AG09309 (cell line): ENCODE measurements around the gene SLC9B2.

ENCODE experiments used
- DNase-seq: peaks from one replicate; pipeline ENCODE4 v3.0.0-alpha.2; 2010; ENCODE audit warnings: low read depth
- H3K4me3 ChIP-seq: 2 replicates; pipeline ENCODE4 v1.5.1; 2011; ENCODE audit warnings: mild to moderate bottlenecking, low read depth, low read length, moderate library complexity; ENCODE audit not compliant: control insufficient read depth
- TF ChIP-seq, protein P1 (sequence below): IDR thresholded peaks from 2 replicates; pipeline ENCODE4 v1.5.1; 2011; ENCODE audit warnings: mild to moderate bottlenecking, low read depth, low read length, inconsistent platforms; ENCODE audit not compliant: insufficient read depth, control insufficient read depth; ENCODE audit errors: missing control alignments

The SLC9B2 gene

DNA sequence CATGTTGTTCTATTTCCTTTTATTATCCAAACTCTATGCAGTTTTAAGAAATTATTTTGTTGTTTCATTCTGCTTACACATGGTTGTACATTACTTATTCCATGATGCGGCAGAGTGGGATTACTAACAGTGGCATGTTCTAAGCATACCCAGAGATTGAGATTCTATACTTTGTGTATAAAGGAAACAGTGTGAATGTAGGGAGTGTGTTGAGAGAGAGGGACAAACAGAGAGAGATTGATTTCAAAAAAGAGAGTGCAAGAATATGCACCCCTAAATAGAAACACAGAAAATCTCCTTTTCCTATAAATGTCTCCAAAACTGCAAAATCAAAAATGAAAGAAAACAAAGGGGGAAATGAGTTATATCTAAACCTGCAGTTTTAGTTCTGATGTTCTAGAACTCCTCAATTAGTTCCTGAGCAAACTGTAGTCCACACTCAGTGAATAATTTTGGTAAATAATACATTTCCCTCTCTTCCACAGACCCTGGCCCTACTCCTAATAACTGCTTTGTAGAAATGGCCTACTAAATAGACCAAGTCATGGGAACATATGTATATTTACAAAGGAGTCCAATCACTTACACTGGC lies 88.0 kb downstream of the SLC9B2 start:
- no peak overlapping the region for H3K4me3 ChIP-seq
- TF ChIP-seq, protein P1, sequence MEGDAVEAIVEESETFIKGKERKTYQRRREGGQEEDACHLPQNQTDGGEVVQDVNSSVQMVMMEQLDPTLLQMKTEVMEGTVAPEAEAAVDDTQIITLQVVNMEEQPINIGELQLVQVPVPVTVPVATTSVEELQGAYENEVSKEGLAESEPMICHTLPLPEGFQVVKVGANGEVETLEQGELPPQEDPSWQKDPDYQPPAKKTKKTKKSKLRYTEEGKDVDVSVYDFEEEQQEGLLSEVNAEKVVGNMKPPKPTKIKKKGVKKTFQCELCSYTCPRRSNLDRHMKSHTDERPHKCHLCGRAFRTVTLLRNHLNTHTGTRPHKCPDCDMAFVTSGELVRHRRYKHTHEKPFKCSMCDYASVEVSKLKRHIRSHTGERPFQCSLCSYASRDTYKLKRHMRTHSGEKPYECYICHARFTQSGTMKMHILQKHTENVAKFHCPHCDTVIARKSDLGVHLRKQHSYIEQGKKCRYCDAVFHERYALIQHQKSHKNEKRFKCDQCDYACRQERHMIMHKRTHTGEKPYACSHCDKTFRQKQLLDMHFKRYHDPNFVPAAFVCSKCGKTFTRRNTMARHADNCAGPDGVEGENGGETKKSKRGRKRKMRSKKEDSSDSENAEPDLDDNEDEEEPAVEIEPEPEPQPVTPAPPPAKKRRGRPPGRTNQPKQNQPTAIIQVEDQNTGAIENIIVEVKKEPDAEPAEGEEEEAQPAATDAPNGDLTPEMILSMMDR: no peak
- no peak for DNase-seq

DNA sequence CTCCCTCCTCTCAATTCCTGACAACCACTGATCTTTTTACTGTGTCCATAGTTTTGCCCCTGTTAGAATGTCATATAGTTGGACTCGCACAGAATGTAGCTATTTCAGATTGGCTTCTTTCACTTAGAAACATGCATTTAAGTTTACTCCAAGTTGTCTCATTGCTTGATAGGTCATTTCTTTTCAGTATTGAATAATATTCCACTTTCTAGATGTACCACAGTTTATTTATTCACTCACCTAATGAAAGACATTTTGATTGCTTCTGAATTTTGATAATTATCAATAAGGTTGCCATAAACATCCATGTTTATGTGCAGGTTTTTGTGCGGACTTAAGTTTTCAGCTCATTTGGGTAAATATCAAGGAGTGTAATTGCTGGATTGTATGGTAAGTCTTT lies 95.6 kb downstream of the SLC9B2 start:
- no peak for DNase-seq
- TF ChIP-seq, protein P1: no peak
- H3K4me3 ChIP-seq: no peak overlapping the region
